ENCODE data around the gene ARHGEF38.
A peak's percentile ranks its signal among the peaks of the same experiment; 100 is the strongest.

Gene ARHGEF38

GRCh38 chr4:105707782-105708180, 155.4 kb downstream of the ARHGEF38 start:
- no peaks in the 10 kb centered on the region for H3K27me3 ChIP-seq (ENCODE audit: control insufficient read depth, insufficient read depth, low read length)
- H3K4me3 ChIP-seq (ENCODE audit: low read length), result peak overlapping the region; percentile 88
- H3K4me1 ChIP-seq (ENCODE audit: control insufficient read depth, low read depth, low read length), result peaks cover 13% of the 10 kb centered on the region
- peak overlapping the region; percentile 63 for H3K27ac ChIP-seq (ENCODE audit: low read length)
- peak overlapping the region; percentile 84 for H3K9ac ChIP-seq (ENCODE audit: low read length)
- no peaks in the 10 kb centered on the region for H3K9me3 ChIP-seq (ENCODE audit: control insufficient read depth, low read depth, low read length)
- H3K36me3 ChIP-seq (ENCODE audit: control insufficient read depth, low read depth, low read length), result no peaks in the 10 kb centered on the region

GRCh38 chr4:105708181-105709080, 156.0 kb downstream of the ARHGEF38 start, which contains the start of the genes GSTCD and INTS12:
TSS of gene GSTCD (plus strand) at chr4:105708784. CDS start at chr4:105717614, 8,830 bp downstream.
TSS of gene INTS12 (minus strand) at chr4:105708689. CDS start at chr4:105700005, 8,684 bp downstream.
- Histone ChIP-seq H3K36me3 (ENCODE audit: control insufficient read depth, low read depth, low read length) (no peaks in the 10 kb centered on the region), H3K9me3 (ENCODE audit: control insufficient read depth, low read depth, low read length) (no peaks in the 10 kb centered on the region), H3K27ac (ENCODE audit: low read length) (peak within 1 kb of the TSS; percentile 67), H3K9ac (ENCODE audit: low read length) (peak within 1 kb of the TSS; percentile 84), H3K27me3 (ENCODE audit: control insufficient read depth, insufficient read depth, low read length) (no peaks in the 10 kb centered on the region), H3K4me3 (ENCODE audit: low read length) (peak within 1 kb of the TSS; percentile 88), H3K4me1 (ENCODE audit: control insufficient read depth, low read depth, low read length) (peaks cover 13% of the 10 kb centered on the region)

- Histone ChIP-seq H3K9me3 (ENCODE audit: control insufficient read depth, low read depth, low read length) (no peaks in the 10 kb centered on the region), H3K9ac (ENCODE audit: low read length) (peak overlapping the region; percentile 84), H3K4me3 (ENCODE audit: low read length) (peak overlapping the region; percentile 88), H3K4me1 (ENCODE audit: control insufficient read depth, low read depth, low read length) (peaks cover 13% of the 10 kb centered on the region), H3K27me3 (ENCODE audit: control insufficient read depth, insufficient read depth, low read length) (no peaks in the 10 kb centered on the region), H3K36me3 (ENCODE audit: control insufficient read depth, low read depth, low read length) (no peaks in the 10 kb centered on the region), H3K27ac (ENCODE audit: low read length) (peak overlapping the region; percentile 67)
These were observed 156.6 kb downstream of the ARHGEF38 start for GRCh38 chr4:105709081-105709450.

- Histone ChIP-seq H3K4me1 (ENCODE audit: control insufficient read depth, low read depth, low read length) (peaks cover 13% of the 10 kb centered on the region), H3K9me3 (ENCODE audit: control insufficient read depth, low read depth, low read length) (no peaks in the 10 kb centered on the region), H3K9ac (ENCODE audit: low read length) (peak overlapping the region; percentile 84), H3K4me3 (ENCODE audit: low read length) (peak overlapping the region; percentile 88), H3K27me3 (ENCODE audit: control insufficient read depth, insufficient read depth, low read length) (no peaks in the 10 kb centered on the region), H3K36me3 (ENCODE audit: control insufficient read depth, low read depth, low read length) (no peaks in the 10 kb centered on the region), H3K27ac (ENCODE audit: low read length) (no peak overlapping the region)
These were observed 157.7 kb downstream of the ARHGEF38 start for GRCh38 chr4:105710012-105710600.

- H3K4me1 ChIP-seq (ENCODE audit: control insufficient read depth, low read depth, low read length), result peaks cover 13% of the 10 kb centered on the region
- no peak overlapping the region for H3K9ac ChIP-seq (ENCODE audit: low read length)
These were observed 158.3 kb downstream of the ARHGEF38 start for GRCh38 chr4:105710678-105711077.

GRCh38 chr4:105712766-105713165, 160.3 kb downstream of the ARHGEF38 start:
- H3K4me3 ChIP-seq (ENCODE audit: low read length), result no peak overlapping the region
- H3K9ac ChIP-seq (ENCODE audit: low read length), result no peak overlapping the region
- H3K27me3 ChIP-seq (ENCODE audit: control insufficient read depth, insufficient read depth, low read length), result no peaks in the 10 kb centered on the region
- H3K36me3 ChIP-seq (ENCODE audit: control insufficient read depth, low read depth, low read length), result peaks cover 2% of the 10 kb centered on the region
- H3K4me1 ChIP-seq (ENCODE audit: control insufficient read depth, low read depth, low read length), result peaks cover 8% of the 10 kb centered on the region
- H3K27ac ChIP-seq (ENCODE audit: low read length), result no peak overlapping the region
- no peaks in the 10 kb centered on the region for H3K9me3 ChIP-seq (ENCODE audit: control insufficient read depth, low read depth, low read length)

More at GRCh38 chr4:105710678-105711077, 158.3 kb downstream of the ARHGEF38 start:
- Histone ChIP-seq H3K4me3 (ENCODE audit: low read length) (no peak overlapping the region), H3K27me3 (ENCODE audit: control insufficient read depth, insufficient read depth, low read length) (no peaks in the 10 kb centered on the region), H3K9me3 (ENCODE audit: control insufficient read depth, low read depth, low read length) (no peaks in the 10 kb centered on the region), H3K27ac (ENCODE audit: low read length) (no peak overlapping the region), H3K36me3 (ENCODE audit: control insufficient read depth, low read depth, low read length) (no peaks in the 10 kb centered on the region)

- H3K9me3 ChIP-seq (ENCODE audit: control insufficient read depth, low read depth, low read length), result no peaks in the 10 kb centered on the region
- peaks cover 8% of the 10 kb centered on the region for H3K4me1 ChIP-seq (ENCODE audit: control insufficient read depth, low read depth, low read length)
- no peak overlapping the region for H3K9ac ChIP-seq (ENCODE audit: low read length)
- H3K27ac ChIP-seq (ENCODE audit: low read length), result no peak overlapping the region
- H3K36me3 ChIP-seq (ENCODE audit: control insufficient read depth, low read depth, low read length), result peaks cover 8% of the 10 kb centered on the region
- no peaks in the 10 kb centered on the region for H3K27me3 ChIP-seq (ENCODE audit: control insufficient read depth, insufficient read depth, low read length)
- no peak overlapping the region for H3K4me3 ChIP-seq (ENCODE audit: low read length)
These were observed 161.7 kb downstream of the ARHGEF38 start for GRCh38 chr4:105714071-105714521.

GRCh38 chr4:105714932-105715331, 162.5 kb downstream of the ARHGEF38 start:
- Histone ChIP-seq H3K27ac (ENCODE audit: low read length) (no peak overlapping the region), H3K36me3 (ENCODE audit: control insufficient read depth, low read depth, low read length) (peaks cover 14% of the 10 kb centered on the region), H3K27me3 (ENCODE audit: control insufficient read depth, insufficient read depth, low read length) (no peaks in the 10 kb centered on the region), H3K4me1 (ENCODE audit: control insufficient read depth, low read depth, low read length) (peaks cover 2% of the 10 kb centered on the region), H3K9me3 (ENCODE audit: control insufficient read depth, low read depth, low read length) (no peaks in the 10 kb centered on the region), H3K9ac (ENCODE audit: low read length) (no peak overlapping the region), H3K4me3 (ENCODE audit: low read length) (no peak overlapping the region)

GRCh38 chr4:105715692-105716278, 163.4 kb downstream of the ARHGEF38 start:
- Histone ChIP-seq H3K9me3 (ENCODE audit: control insufficient read depth, low read depth, low read length) (no peaks in the 10 kb centered on the region), H3K27me3 (ENCODE audit: control insufficient read depth, insufficient read depth, low read length) (no peaks in the 10 kb centered on the region), H3K27ac (ENCODE audit: low read length) (no peak overlapping the region), H3K36me3 (ENCODE audit: control insufficient read depth, low read depth, low read length) (peaks cover 21% of the 10 kb centered on the region), H3K4me3 (ENCODE audit: low read length) (no peak overlapping the region), H3K9ac (ENCODE audit: low read length) (no peak overlapping the region), H3K4me1 (ENCODE audit: control insufficient read depth, low read depth, low read length) (no peaks in the 10 kb centered on the region)

GRCh38 chr4:105719204-105719603, 166.8 kb downstream of the ARHGEF38 start:
- Histone ChIP-seq H3K4me1 (ENCODE audit: control insufficient read depth, low read depth, low read length) (no peaks in the 10 kb centered on the region), H3K4me3 (ENCODE audit: low read length) (no peak overlapping the region), H3K36me3 (ENCODE audit: control insufficient read depth, low read depth, low read length) (peaks cover 27% of the 10 kb centered on the region), H3K9me3 (ENCODE audit: control insufficient read depth, low read depth, low read length) (no peaks in the 10 kb centered on the region), H3K27me3 (ENCODE audit: control insufficient read depth, insufficient read depth, low read length) (no peaks in the 10 kb centered on the region), H3K9ac (ENCODE audit: low read length) (no peak overlapping the region), H3K27ac (ENCODE audit: low read length) (no peak overlapping the region)

- H3K27me3 ChIP-seq (ENCODE audit: control insufficient read depth, insufficient read depth, low read length), result no peaks in the 10 kb centered on the region
- no peak overlapping the region for H3K27ac ChIP-seq (ENCODE audit: low read length)
- H3K36me3 ChIP-seq (ENCODE audit: control insufficient read depth, low read depth, low read length), result peaks cover 22% of the 10 kb centered on the region
- H3K9me3 ChIP-seq (ENCODE audit: control insufficient read depth, low read depth, low read length), result peaks cover 5% of the 10 kb centered on the region
- no peak overlapping the region for H3K4me3 ChIP-seq (ENCODE audit: low read length)
- no peak overlapping the region for H3K9ac ChIP-seq (ENCODE audit: low read length)
- H3K4me1 ChIP-seq (ENCODE audit: control insufficient read depth, low read depth, low read length), result no peaks in the 10 kb centered on the region
These were observed 173.2 kb downstream of the ARHGEF38 start for GRCh38 chr4:105725623-105726022.
